GM12878 (cell line): ENCODE data around the gene ARPC1B.
A peak's percentile ranks its signal among the peaks of the same experiment; 100 is the strongest.

ENCODE experiments used
- DPF2 ChIP-seq: fragments of 450-650 bp; IDR thresholded peaks from 2 replicates; pipeline ENCODE4 v1.6.1; 2017; ENCODE audit warnings: mild to moderate bottlenecking
- MXI1 ChIP-seq: fragments of 150-350 bp; IDR thresholded peaks from 2 replicates; pipeline ENCODE4 v1.6.1; 2011; ENCODE audit warnings: low read depth, mild to moderate bottlenecking, inconsistent platforms, low read length, improper control_type of control experiment
- POLR2A ChIP-seq: IDR thresholded peaks from 2 replicates; pipeline ENCODE4 v1.6.1; 2011; ENCODE audit warnings: low read depth, mild to moderate bottlenecking, low read length
- RAD51 ChIP-seq: fragments of 450-650 bp; IDR thresholded peaks from 2 replicates; pipeline ENCODE4 v1.6.1; 2016; ENCODE audit warnings: moderate library complexity, mild to moderate bottlenecking, inconsistent platforms
- TAF1 ChIP-seq: IDR thresholded peaks from 2 replicates; pipeline ENCODE4 v1.6.1; 2011; ENCODE audit warnings: mild to moderate bottlenecking, low read depth, low read length, borderline replicate concordance
- ZNF24 ChIP-seq: fragments of 450-650 bp; IDR thresholded peaks from 2 replicates; pipeline ENCODE4 v1.6.1; 2017; ENCODE audit warnings: antibody characterized with exemption, mild to moderate bottlenecking

- TF ChIP-seq POLR2A (no peak; the same call in 1 of the 2 replicates), DPF2 (peak; percentile 56; the same call in 1 of the 2 replicates), RAD51 (no peak), TAF1 (no peak), ZNF24 (no peak), MXI1 (no peak)
Measured at GRCh38 chr7:99379043-99379577, 4.6 kb downstream of the ARPC1B start.
